GM13977 (cell line): ENCODE measurements around the gene CAMK1.

ENCODE experiments used
- DNase-seq: peaks from one replicate; pipeline ENCODE4 v3.0.0; 2012; ENCODE audit warnings: low spot score
- in situ Hi-C: fragments of 300-500 bp; cut with MboI; formaldehyde crosslinking; loops from one replicate; pipeline ENCODE4 v1.12.0; 2022; ENCODE audit warnings: low sequenced_read_pairs, low pct_unique_long_range_greater_than_20kb, mixed read lengths, inconsistent platforms; ENCODE audit not compliant: unreplicated experiment
- TF ChIP-seq, protein P1 (sequence below): IDR thresholded peaks from 2 replicates; pipeline ENCODE4 v1.5.1; 2012; ENCODE audit warnings: mild to moderate bottlenecking, control low read depth; ENCODE audit not compliant: insufficient read depth; ENCODE audit errors: extremely low read depth, missing control alignments

The CAMK1 gene

GRCh38 chr3:9710174-9710739 lies 59.5 kb downstream of the CAMK1 start:
- no peak for DNase-seq
- TF ChIP-seq, protein P1, sequence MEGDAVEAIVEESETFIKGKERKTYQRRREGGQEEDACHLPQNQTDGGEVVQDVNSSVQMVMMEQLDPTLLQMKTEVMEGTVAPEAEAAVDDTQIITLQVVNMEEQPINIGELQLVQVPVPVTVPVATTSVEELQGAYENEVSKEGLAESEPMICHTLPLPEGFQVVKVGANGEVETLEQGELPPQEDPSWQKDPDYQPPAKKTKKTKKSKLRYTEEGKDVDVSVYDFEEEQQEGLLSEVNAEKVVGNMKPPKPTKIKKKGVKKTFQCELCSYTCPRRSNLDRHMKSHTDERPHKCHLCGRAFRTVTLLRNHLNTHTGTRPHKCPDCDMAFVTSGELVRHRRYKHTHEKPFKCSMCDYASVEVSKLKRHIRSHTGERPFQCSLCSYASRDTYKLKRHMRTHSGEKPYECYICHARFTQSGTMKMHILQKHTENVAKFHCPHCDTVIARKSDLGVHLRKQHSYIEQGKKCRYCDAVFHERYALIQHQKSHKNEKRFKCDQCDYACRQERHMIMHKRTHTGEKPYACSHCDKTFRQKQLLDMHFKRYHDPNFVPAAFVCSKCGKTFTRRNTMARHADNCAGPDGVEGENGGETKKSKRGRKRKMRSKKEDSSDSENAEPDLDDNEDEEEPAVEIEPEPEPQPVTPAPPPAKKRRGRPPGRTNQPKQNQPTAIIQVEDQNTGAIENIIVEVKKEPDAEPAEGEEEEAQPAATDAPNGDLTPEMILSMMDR = no peak
- in situ Hi-C loops = no loop called here
